Measurements from ENCODE around the gene RBM34.

DNA sequence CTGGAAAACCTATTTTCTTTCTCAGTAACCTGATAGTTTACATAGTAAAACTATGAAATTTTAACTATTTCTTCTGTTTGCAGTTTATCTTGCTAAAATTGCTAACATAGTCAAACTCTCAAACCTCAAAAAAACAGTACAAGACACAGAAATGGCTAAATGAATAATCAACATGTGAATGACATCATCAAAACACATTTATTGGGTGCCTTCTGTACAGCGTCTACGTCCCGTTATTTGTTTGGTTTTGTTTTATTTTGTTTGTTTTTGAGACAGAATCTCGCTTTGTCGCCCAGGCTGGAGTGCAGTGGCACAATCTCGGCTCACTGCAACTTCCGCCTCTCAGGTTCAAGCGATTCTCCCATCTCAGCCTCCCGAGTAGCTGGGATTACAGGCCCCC lies 11.2 kb downstream of the RBM34 start:
- TF ChIP-seq, protein P1, sequence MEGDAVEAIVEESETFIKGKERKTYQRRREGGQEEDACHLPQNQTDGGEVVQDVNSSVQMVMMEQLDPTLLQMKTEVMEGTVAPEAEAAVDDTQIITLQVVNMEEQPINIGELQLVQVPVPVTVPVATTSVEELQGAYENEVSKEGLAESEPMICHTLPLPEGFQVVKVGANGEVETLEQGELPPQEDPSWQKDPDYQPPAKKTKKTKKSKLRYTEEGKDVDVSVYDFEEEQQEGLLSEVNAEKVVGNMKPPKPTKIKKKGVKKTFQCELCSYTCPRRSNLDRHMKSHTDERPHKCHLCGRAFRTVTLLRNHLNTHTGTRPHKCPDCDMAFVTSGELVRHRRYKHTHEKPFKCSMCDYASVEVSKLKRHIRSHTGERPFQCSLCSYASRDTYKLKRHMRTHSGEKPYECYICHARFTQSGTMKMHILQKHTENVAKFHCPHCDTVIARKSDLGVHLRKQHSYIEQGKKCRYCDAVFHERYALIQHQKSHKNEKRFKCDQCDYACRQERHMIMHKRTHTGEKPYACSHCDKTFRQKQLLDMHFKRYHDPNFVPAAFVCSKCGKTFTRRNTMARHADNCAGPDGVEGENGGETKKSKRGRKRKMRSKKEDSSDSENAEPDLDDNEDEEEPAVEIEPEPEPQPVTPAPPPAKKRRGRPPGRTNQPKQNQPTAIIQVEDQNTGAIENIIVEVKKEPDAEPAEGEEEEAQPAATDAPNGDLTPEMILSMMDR (IDR thresholded peaks at IDR 0.05), result no peak
- TF ChIP-seq POLR2A (IDR thresholded peaks at IDR 0.05), result no peak

Data from right lobe of liver (tissue), 4 donors.